Mesenchymal stem cell (in vitro differentiated cells and primary cell): ENCODE data around the gene DPYSL5.

ENCODE experiments used
- DNase-seq: peaks from one replicate; pipeline ENCODE4 v3.0.0-alpha.2; 2013
- H2AFZ ChIP-seq: one replicate; pipeline ENCODE4 v1.6.1; 2013; ENCODE audit warnings: low read depth, mild to moderate bottlenecking, control low read depth, inconsistent platforms, low read length, moderate library complexity
- H2AK5ac ChIP-seq: 2 replicates; pipeline ENCODE4 v1.6.1; 2013; ENCODE audit warnings: low read length, moderate library complexity, mild to moderate bottlenecking, inconsistent platforms; ENCODE audit not compliant: severe bottlenecking
- H2BK120ac ChIP-seq: one replicate; pipeline ENCODE4 v1.6.1; 2013; ENCODE audit warnings: low read depth, mild to moderate bottlenecking, inconsistent platforms, low read length, moderate library complexity
- H2BK12ac ChIP-seq, 2 experiments: one replicate each; pipeline ENCODE4 v1.6.1; 2013; ENCODE audit warnings: inconsistent platforms in 2 of 2, low read length in 2 of 2, mild to moderate bottlenecking in 2 of 2, moderate library complexity in 2 of 2, control low read depth in 1 of 2
- H2BK15ac ChIP-seq: one replicate; pipeline ENCODE4 v1.6.1; 2013; ENCODE audit warnings: mild to moderate bottlenecking, low read depth, inconsistent platforms; ENCODE audit not compliant: poor library complexity, severe bottlenecking
- H2BK5ac ChIP-seq: 2 replicates; pipeline ENCODE4 v1.6.1; 2013; ENCODE audit warnings: low read depth, mild to moderate bottlenecking, low read length, control low read depth, inconsistent platforms; ENCODE audit not compliant: poor library complexity, severe bottlenecking
- H3K14ac ChIP-seq, 2 experiments: one replicate each; pipeline ENCODE4 v1.6.1; 2013; ENCODE audit warnings: inconsistent platforms in 2 of 2, low read length in 2 of 2, control low read depth in 1 of 2, mild to moderate bottlenecking in 1 of 2, moderate library complexity in 1 of 2
- H3K18ac ChIP-seq, 2 experiments: one replicate each; pipeline ENCODE4 v1.6.1; 2013; ENCODE audit warnings: inconsistent platforms in 2 of 2, low read length in 2 of 2, control low read depth in 1 of 2, low read depth in 1 of 2, mild to moderate bottlenecking in 1 of 2
- H3K23ac ChIP-seq, 2 experiments: one replicate each; pipeline ENCODE4 v1.6.1; 2013; ENCODE audit warnings: inconsistent platforms in 2 of 2, low read length in 2 of 2, mild to moderate bottlenecking in 2 of 2, moderate library complexity in 2 of 2, control low read depth in 1 of 2
- H3K27ac ChIP-seq: 2 replicates; pipeline ENCODE4 v1.5.1; 2013; ENCODE audit warnings: mild to moderate bottlenecking, moderate library complexity, low read length, control low read depth, inconsistent platforms; ENCODE audit not compliant: poor library complexity, severe bottlenecking
- H3K27me3 ChIP-seq, 2 experiments: 2 replicates each; pipeline versions ENCODE4 v1.6.1 to v1.7.0; 2013; ENCODE audit warnings: low read length in 2 of 2, mild to moderate bottlenecking in 2 of 2, moderate library complexity in 2 of 2, control low read depth in 1 of 2, inconsistent platforms in 1 of 2; ENCODE audit not compliant: control insufficient read depth in 1 of 2, insufficient read depth in 1 of 2
- H3K36me3 ChIP-seq, 2 experiments: 2 replicates each; pipeline versions ENCODE4 v1.6.1 to v1.7.0; 2013; ENCODE audit warnings: low read length in 2 of 2, control low read depth in 1 of 2, inconsistent platforms in 1 of 2, low read depth in 1 of 2, mild to moderate bottlenecking in 1 of 2; ENCODE audit not compliant: insufficient read depth in 2 of 2, control insufficient read depth in 1 of 2
- H3K4ac ChIP-seq, 2 experiments: one replicate each; pipeline ENCODE4 v1.6.1; 2013; ENCODE audit warnings: inconsistent platforms in 2 of 2, low read length in 2 of 2, mild to moderate bottlenecking in 2 of 2, moderate library complexity in 2 of 2, control low read depth in 1 of 2, low read depth in 1 of 2
- H3K4me1 ChIP-seq: 2 replicates; pipeline ENCODE4 v1.6.1; 2013; ENCODE audit warnings: low read depth, low read length, control low read depth; ENCODE audit not compliant: control insufficient read depth, insufficient read depth
- H3K4me2 ChIP-seq: 2 replicates; pipeline ENCODE4 v1.6.1; 2013; ENCODE audit warnings: low read length, mild to moderate bottlenecking, inconsistent platforms; ENCODE audit not compliant: poor library complexity, severe bottlenecking
- H3K4me3 ChIP-seq, 2 experiments: 2 replicates each; pipeline versions ENCODE4 v1.5.1 to v1.7.0; 2013; ENCODE audit warnings: low read length in 2 of 2, mild to moderate bottlenecking in 2 of 2, control low read depth in 1 of 2, low read depth in 1 of 2; ENCODE audit not compliant: insufficient read depth in 1 of 2
- H3K79me1 ChIP-seq: replicated peaks from 2 replicates; pipeline ENCODE4 v1.6.1; 2013; ENCODE audit warnings: mild to moderate bottlenecking, control low read depth, low read length, inconsistent platforms; ENCODE audit not compliant: poor library complexity, severe bottlenecking
- H3K9ac ChIP-seq: 2 replicates; pipeline ENCODE4 v1.7.0; 2013; ENCODE audit warnings: mild to moderate bottlenecking, low read length, moderate library complexity
- H3K9me3 ChIP-seq: 2 replicates; pipeline ENCODE4 v1.7.0; 2013; ENCODE audit warnings: mild to moderate bottlenecking, low read length; ENCODE audit not compliant: control insufficient read depth
- H4K8ac ChIP-seq: one replicate; pipeline ENCODE4 v1.6.1; 2013; ENCODE audit warnings: inconsistent platforms, mild to moderate bottlenecking, low read length, moderate library complexity
- H4K91ac ChIP-seq: one replicate; pipeline ENCODE4 v1.6.1; 2013; ENCODE audit warnings: mild to moderate bottlenecking, low read length, inconsistent platforms
- WGBS: methylation state at CpG from one replicate; pipeline ENCODE4 v1.1.7; 2013; ENCODE audit warnings: mixed read lengths; 5-methylcytosine and 5-hydroxymethylcytosine counted together

The DPYSL5 gene

DNA sequence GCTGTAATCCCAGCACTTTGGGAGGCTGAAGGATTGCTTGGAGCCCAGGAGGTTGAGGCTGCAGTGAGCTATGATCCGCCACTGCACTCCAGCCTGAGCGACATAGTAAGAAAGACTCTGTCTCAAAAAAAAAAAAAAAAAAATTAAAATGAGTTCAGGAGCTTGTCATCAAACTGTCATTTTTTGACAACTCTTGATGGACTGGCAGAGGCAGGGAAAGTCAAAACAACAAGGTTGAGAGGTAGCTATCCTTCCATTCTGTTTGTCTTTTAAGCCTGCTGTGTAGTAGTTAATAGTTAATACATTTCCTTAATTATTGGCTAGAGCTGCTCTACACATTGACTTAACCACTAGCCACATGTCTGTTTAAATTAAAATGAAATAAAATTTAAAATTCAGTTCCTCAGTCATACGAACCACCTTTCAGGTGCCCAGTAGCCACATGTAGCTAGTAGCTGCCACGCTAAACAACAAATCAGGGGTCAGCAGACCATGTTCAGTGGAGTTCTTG lies 22.7 kb downstream of the DPYSL5 start:
- Histone ChIP-seq H2BK15ac (no peak overlapping the region), H3K27ac (no peak overlapping the region), H2AK5ac (no peak overlapping the region), H2BK5ac (no peak overlapping the region), H3K4ac (no peak overlapping the region), H2BK12ac (no peak overlapping the region), H3K36me3 (no peaks in the 10 kb centered on the region), H4K91ac (no peak overlapping the region), H3K4me1 (peaks cover 3% of the 10 kb centered on the region), H3K23ac (no peak overlapping the region), H3K4me2 (peak overlapping the region; percentile 56), H3K18ac (no peak overlapping the region), H3K79me1 (no peaks in the 10 kb centered on the region), H3K9me3 (no peaks in the 10 kb centered on the region), H2AFZ (no peak overlapping the region), H3K27me3 (peaks cover 39 to 71% of the 10 kb centered on the region in 2 experiments), H2BK120ac (no peak overlapping the region), H3K4me3 (no peak overlapping the region), H3K14ac (no peak overlapping the region), H3K9ac (no peak overlapping the region), H4K8ac (no peak overlapping the region)
- no peak for DNase-seq
- WGBS = 88% methylated on average over 3 of the region's 4 CpGs

DNA sequence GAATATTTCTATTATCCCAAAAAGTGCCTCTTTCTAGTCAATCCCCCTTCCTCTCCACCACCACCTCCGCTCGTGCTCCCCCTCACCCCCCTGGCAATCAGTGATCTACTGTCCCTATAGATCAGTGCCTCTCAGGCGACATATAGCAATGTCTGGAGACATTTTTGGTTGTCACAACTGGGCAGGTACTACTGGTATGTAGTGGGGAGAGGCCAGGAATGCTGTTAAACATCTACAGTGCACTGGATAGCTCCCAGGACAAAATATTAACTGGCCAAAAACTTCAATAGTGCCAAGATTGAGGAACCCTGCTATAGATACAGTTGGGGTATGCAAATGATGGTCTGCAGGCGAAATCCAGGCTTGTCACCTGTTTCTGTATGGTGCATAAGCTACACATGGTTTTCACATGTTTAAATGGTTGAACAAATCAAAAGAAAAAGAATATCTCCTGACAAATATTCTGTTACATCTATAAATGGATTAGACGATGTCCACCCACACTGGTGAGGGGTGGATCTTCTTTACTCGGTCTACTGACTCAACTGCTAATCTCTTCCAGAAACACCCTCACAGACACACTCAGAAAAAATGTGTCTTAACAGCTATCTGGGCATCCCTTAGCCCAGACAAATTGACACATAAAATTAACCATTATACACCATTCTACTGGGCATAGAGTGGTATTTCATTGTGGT lies 25.5 kb downstream of the DPYSL5 start:
- Histone ChIP-seq H3K79me1 (no peaks in the 10 kb centered on the region), H3K18ac (no peak overlapping the region), H3K4me1 (peaks cover 3% of the 10 kb centered on the region), H4K8ac (no peak overlapping the region), H2BK5ac (no peak overlapping the region), H3K4me3 (no peak overlapping the region), H3K9me3 (no peaks in the 10 kb centered on the region), H2BK120ac (no peak overlapping the region), H3K23ac (no peak overlapping the region), H3K27ac (no peak overlapping the region), H2AK5ac (no peak overlapping the region), H3K4ac (no peak overlapping the region), H2AFZ (no peak overlapping the region), H2BK12ac (no peak overlapping the region), H2BK15ac (no peak overlapping the region), H3K27me3 (peaks cover 32 to 67% of the 10 kb centered on the region in 2 experiments), H4K91ac (no peak overlapping the region), H3K14ac (no peak overlapping the region), H3K9ac (no peak overlapping the region), H3K4me2 (no peak overlapping the region), H3K36me3 (no peaks in the 10 kb centered on the region)
- no peak for DNase-seq
- WGBS = 75% methylated on average over 6 of the region's 6 CpGs

DNA sequence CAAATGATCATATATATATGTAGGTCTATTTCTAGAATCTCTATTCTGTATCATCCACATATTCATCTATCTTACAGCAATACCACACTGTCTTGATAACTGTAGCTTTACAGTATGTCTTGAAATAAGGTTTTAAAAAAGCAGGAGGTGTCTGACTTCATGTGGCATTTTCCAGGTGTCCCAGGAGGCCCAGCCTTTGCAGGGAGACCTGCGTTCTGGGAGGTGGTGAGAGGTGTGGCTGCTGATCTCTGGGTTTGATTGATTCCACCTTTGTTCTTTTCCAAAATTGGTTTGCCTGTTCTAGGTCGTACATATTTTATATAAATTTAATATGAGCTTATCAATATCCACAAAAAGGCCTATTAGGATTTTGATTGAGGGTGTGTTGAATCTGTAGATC lies 26.6 kb downstream of the DPYSL5 start:
- H3K9me3 ChIP-seq = no peaks in the 10 kb centered on the region
- H3K36me3 ChIP-seq = no peaks in the 10 kb centered on the region
- no peak overlapping the region for H2BK5ac ChIP-seq
- no peak for DNase-seq
- H2BK12ac ChIP-seq = no peak overlapping the region
- H3K27me3 ChIP-seq = peaks cover 29 to 65% of the 10 kb centered on the region in 2 experiments
- no peak overlapping the region for H2AK5ac ChIP-seq
- H2BK120ac ChIP-seq = no peak overlapping the region
- H3K4me3 ChIP-seq = no peak overlapping the region
- H3K9ac ChIP-seq = no peak overlapping the region
- H3K4me1 ChIP-seq = peaks cover 3% of the 10 kb centered on the region
- no peak overlapping the region for H3K4me2 ChIP-seq
- no peak overlapping the region for H2AFZ ChIP-seq
- no peak overlapping the region for H2BK15ac ChIP-seq
- no peak overlapping the region for H3K18ac ChIP-seq
- 63% methylated on average over 1 of the region's 2 CpGs for WGBS
- H4K91ac ChIP-seq = no peak overlapping the region
- no peak overlapping the region for H3K14ac ChIP-seq
- H4K8ac ChIP-seq = no peak overlapping the region
- H3K4ac ChIP-seq = no peak overlapping the region
- no peak overlapping the region for H3K23ac ChIP-seq
- no peaks in the 10 kb centered on the region for H3K79me1 ChIP-seq
- H3K27ac ChIP-seq = no peak overlapping the region

DNA sequence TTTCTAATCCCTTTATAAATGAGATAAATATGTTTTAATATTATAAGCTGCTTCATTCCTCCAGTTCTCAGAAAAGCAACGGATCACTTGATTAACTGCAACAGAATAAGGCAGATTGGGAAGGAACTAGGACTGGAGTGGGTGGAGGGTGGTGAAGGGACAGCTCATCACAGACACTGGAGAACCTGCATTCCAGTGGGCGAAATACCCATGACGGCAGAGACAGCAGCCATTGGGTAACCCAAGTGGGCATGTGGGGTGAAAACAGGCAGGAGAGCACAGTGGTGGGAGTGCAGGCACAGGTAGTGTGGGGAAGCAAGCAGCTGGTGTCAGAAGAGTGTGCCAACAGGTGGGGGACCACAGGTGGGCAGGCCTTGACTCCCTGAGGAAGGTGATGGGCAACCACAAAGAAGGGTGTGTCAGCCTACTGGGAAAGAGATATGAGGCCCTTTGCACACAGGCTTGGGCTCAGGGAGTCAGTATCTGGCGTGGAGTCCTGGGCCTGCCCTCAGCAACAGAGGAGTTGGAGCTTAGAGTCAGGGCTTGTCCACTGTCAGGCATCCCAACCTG lies 27.2 kb downstream of the DPYSL5 start:
- Histone ChIP-seq H3K14ac (no peak overlapping the region), H3K36me3 (no peaks in the 10 kb centered on the region), H3K4ac (no peak overlapping the region), H2BK12ac (no peak overlapping the region), H4K91ac (no peak overlapping the region), H2AFZ (no peak overlapping the region), H3K4me3 (no peak overlapping the region), H2BK120ac (no peak overlapping the region), H3K4me2 (no peak overlapping the region), H3K18ac (no peak overlapping the region), H4K8ac (no peak overlapping the region), H3K4me1 (peaks cover 3% of the 10 kb centered on the region), H3K9ac (no peak overlapping the region), H3K27ac (no peak overlapping the region), H2BK15ac (no peak overlapping the region), H2AK5ac (no peak overlapping the region), H3K23ac (no peak overlapping the region), H2BK5ac (no peak overlapping the region), H3K79me1 (no peaks in the 10 kb centered on the region), H3K9me3 (no peaks in the 10 kb centered on the region), H3K27me3 (peaks cover 34 to 66% of the 10 kb centered on the region in 2 experiments)
- DNase-seq = no peak
- WGBS = 75% methylated on average over 4 of the region's 4 CpGs
